Measurements from ENCODE around the gene CLDN9.

The CLDN9 gene, protein sequence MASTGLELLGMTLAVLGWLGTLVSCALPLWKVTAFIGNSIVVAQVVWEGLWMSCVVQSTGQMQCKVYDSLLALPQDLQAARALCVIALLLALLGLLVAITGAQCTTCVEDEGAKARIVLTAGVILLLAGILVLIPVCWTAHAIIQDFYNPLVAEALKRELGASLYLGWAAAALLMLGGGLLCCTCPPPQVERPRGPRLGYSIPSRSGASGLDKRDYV

DNA sequence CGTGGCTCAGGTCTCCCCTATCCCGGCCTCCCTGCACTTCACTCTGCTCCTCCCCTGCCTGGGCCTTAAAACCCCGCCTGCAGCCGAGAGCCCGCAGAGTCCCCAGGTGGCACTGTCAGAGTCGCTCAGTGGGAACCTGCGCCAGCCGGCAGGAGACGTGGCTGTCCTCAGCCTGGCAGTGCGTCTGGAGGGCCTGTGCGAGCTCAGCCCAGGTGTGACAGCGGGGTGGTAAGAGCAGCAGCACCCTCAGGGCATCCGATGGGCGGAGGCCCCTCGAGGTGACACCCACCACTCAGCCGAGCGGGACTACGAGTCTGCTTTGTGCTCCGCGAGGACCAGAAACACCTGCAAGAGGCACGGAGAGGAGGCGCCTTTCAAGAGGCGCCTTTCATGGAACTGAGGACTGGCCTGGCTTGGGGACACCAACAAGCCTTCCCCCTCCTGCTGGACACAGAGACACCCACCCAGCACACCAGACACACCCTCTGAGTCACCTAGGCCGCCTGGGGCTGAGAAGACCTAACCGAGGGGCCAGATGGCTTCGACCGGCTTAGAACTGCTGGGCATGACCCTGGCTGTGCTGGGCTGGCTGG is at the start of gene CLDN9:
TSS of gene CLDN9 (plus strand) at position 96 of the 593 bp plus-strand sequence. CDS start at position 536, 440 bp downstream.
- DNase-seq: no peak

DNA sequence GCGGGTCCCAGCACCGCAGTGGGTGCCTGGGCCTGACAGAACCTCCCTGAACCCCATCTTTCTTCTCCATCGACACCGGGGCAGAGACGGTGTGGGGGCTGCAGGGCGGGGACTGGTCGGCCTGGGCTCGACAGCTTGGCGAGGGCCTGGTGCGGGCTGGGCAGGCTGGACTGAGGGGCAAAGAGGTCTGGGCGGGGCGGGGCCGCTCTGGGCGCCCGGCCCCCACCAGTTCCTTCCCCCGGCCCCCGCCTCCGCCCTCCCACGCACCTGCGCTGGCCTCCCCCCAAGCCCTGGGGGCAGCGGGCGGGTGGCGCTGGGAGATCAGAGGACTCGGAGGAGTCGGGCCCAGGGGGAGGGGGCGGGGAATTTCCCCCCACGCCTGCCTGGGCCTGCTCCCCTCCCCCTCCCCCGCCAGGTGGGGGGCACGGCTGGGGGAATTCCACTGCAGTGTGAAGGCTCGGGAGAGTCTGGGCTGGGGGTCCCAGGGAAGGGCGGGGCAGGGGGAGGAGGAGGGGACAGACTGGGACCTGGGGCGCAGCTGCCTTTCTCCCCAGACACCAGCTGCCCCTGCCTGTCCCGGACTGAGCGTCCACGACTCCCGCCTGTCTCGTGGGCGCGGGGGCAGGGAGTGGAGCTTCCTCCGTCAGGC is 49.5 kb upstream of the CLDN9 start:
- no peak for DNase-seq

DNA sequence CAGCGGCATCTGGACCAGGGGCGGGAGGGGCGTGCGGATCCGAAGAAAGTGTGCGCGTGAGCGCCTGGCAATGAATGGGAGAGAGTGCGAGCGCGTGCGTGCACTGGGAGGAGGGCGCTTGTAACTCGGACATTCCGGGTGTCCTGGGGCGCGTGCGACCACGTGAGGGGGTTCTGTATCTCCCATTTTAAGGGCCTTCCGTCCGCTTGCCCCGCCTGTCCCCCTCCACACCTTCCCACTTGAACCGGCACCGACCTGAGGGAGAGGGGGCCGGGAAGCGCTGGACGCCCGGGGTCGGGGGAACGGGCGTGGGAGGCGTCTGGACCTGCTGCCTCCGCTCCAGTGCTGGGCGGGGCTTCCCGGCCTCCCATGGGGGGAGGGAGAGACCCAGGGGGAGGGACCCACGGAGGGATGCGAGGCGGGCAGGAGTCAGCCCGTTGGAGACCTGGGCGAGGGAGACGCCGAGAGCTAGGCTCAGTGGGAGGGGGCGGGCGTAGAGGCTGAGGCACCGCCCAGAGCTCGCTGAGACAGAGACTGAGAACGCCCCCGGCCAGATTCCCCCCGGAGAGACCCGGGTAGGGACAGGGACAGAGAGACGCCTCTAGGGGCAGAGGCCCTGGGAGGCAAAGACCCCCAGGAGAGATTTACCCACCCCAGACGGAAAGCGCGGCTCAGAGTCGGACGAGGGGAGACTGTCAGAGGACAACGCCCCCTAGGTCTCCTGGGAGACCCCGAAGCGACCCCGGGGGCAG is 48.8 kb upstream of the CLDN9 start, which contains the start of gene KREMEN2:
TSS of gene KREMEN2 (plus strand) at position 553 of the 752 bp plus-strand sequence. CDS start 246 bp downstream, outside the sequence.
- no peak for DNase-seq

DNA sequence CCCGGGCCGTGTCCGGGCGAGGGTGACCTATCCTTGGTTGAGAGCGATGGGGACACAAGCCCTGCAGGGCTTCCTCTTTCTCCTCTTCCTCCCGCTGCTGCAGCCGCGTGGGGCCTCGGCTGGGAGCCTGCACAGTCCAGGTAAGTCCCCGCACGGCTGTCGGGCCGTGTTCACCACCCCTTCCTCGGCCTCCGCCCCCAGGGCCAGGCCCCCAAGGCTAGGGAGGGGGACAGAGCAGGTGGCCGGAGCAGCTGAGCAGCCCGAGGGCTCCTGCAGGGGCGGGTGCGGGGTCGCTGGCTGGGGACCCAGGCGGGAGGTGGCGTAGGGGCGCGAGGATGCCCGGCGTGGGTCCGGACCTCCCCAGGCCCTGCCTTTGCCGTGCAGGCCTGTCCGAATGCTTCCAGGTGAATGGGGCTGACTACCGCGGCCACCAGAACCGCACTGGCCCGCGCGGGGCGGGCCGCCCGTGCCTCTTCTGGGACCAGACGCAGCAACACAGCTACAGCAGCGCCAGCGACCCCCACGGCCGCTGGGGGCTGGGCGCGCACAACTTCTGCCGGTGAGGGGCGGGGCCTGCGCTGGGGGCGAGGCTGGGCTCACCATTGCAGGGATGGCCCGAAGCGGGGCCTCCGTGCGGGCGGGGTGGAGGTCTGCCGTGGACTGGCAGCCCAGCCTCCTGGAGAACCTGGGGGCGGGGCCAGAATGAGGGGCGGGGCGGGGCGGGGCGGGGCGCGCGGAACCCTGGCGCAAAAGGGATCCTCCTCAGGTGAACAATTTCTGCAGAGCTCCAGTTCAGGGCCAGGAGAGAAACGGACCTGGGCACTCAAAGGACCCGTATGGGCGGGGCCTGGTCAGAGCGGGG is 48.0 kb upstream of the CLDN9 start:
- peak; percentile 22 for DNase-seq

DNA sequence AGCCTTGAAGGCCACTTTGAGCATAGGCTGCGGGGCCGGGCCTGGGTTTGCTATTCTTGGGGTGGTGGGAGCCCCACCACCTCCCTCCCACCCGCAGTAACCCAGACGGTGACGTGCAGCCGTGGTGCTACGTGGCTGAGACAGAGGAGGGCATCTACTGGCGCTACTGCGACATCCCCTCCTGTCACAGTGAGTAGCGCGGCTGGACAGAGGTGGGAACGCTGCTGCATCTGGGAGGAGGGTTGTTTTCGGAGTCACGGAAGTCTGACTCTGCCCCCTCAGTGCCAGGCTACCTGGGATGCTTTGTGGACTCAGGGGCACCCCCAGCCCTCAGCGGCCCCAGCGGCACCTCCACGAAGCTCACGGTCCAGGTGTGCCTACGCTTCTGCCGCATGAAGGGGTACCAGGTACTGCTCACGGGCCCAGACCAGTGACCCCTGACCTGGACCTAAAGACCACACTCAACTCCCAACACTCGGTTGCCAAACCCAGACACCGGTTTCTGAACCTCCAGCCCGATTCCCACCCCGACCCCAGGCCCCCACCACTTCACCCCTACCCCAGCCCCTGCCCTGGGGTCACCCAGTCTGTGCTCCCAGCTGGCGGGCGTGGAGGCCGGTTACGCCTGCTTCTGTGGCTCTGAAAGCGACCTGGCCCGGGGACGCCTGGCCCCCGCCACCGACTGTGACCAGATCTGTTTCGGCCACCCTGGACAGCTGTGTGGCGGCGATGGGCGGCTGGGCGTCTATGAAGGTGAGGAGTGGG is 46.5 kb upstream of the CLDN9 start:
- DNase-seq: peak; percentile 15

DNA sequence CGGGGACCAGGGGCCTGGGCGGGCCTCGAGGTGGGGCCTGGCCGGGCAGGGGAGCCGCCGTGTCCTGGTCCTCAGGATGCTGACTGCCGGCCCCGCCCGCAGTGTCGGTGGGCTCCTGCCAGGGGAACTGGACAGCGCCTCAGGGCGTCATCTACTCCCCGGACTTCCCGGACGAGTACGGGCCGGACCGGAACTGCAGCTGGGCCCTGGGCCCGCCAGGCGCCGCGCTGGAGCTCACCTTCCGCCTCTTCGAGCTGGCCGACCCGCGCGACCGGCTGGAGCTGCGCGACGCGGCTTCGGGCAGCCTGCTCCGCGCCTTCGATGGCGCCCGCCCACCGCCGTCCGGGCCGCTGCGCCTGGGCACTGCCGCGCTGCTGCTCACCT is 45.9 kb upstream of the CLDN9 start:
- peak; percentile 40 for DNase-seq

DNA sequence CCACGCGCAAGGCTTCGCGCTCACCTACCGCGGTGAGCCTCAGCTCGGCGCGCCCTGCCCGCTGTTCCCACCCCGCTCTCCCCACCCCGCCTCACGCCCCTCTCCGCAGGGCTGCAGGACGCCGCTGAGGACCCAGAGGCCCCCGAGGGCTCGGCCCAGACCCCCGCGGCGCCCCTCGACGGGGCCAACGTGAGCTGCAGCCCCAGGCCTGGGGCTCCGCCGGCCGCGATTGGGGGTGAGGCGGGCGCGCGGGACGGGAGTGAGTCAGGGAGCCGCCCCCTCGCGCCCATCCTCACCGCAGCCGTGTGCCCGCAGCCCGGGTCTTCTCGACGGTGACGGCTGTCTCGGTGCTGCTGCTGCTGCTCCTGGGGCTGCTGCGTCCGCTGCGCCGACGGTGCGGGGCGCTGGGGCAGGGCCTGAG is 45.5 kb upstream of the CLDN9 start:
- peak; percentile 16 for DNase-seq

DNA sequence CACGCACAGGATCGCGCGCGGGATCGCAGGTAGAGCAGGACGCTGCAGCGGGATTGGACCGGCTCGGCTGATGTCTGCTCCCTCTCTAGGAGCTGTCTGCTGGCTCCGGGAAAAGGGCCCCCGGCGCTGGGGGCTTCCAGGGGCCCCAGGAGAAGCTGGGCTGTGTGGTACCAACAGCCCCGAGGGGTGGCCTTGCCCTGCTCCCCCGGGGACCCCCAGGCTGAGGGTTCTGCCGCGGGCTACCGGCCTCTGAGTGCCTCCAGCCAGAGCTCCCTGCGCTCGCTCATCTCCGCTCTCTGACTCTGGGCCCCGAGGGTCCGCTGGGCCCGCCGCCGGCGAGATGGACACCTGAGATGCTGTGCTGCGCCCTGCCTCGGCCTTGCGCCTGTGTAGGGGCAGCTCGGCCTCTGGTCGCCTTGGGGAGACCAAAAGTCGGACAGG is 45.0 kb upstream of the CLDN9 start:
- peak; percentile 18 for DNase-seq

DNA sequence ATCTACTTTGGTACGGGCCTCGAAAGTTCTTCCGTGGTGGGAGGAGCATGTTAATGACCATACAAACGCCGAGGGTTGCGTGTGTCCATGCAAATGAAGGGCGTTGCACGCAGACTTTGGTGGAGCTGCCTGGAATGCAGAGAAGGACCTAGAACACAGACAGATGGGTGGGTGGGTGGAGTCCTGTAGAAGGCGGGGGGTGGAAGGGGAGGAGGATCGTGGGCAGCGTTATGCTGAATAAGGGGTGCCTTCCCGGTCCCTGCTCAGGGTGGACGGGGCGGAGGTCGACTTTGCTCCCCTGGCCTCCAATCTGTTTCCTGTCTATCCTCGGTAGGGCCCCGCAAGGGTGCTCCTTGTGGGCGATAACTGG is 44.4 kb upstream of the CLDN9 start:
- DNase-seq: no peak

DNA sequence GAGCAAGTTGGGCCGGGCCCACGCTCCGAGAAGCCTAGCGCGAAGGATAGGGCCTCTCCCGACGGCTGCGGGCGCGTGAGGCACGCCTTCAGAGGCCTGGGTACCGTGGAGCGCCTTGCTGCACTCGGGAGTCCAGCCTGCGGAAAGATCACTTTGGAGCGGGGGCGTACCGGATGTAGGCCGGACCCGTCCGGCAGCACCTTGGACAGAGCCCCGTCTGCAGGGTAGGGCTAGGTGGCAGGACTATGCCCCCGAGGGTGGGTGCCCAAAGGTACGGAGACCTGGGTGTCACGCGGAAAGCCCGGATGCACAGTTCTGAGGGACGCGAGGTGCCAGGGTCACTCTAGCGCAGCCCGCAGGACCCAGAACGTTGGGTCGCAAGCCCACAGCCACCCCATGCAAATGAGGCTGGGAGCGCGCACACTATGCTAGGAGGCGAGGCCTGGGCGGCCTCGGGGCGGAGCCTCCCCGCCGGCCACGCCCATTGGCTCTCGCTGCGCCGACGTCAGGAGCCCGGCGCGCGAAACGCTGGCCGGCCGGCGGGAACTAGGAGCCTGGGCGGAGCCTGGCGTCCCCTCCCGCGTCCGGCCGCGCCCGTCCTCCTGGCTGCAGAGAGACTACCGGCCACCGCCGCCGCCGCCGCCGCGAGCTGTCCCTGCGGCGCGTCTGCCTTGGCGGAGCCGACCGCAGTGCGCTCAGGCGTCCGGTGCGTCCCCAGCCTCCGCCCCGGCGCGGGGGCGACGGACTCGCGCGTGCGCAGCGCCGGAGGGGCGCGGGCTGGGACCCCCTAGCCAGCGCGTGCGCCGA is 43.8 kb upstream of the CLDN9 start, which contains the start of gene PAQR4:
TSS of gene PAQR4 (plus strand) at position 611 of the 807 bp plus-strand sequence. CDS start 327 bp downstream, outside the sequence.
- peak; percentile 91 for DNase-seq

DNA sequence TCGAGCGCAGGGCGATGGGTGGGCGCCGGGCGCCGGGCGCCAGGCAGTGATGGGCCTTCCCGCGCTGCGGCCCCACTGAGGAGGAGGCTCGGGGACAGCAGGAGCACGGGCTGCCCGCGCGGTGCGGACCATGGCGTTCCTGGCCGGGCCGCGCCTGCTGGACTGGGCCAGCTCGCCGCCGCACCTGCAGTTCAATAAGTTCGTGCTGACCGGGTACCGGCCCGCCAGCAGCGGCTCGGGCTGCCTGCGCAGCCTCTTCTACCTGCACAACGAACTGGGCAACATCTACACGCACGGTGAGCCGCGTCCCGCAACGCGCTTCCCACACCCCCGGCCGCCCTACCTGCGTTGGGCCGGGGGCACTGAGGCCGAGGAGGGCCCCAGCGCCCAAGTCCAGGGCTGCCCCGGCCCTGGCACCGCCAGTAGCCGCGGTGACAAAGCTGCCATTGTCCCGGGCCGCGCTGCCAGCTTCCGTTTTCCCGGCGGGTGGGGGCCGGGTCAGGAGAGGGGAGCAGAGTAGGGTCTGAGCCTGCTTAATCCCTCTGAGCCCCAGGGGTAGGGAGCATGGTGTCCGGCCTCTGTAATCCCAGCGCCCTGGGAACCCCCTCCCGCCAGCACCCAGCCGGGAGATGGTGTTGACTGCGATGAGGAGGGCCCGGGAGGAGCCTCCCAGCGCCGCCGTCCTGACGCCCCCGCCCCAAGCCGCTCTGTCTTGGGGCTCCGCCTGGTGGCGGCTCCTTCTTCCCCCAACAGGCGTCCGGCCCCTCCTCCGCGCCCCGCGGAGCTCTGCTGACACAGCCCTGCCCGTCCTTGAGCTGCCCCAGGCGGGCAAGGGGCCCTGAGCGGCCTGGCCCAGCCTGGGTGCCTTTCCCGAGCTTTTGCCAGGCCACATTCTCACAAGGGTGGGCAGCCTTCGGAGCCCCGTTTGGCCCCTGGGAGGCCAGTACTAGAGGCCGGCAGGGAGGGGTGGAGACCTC is 42.9 kb upstream of the CLDN9 start:
- DNase-seq: no peak

DNA sequence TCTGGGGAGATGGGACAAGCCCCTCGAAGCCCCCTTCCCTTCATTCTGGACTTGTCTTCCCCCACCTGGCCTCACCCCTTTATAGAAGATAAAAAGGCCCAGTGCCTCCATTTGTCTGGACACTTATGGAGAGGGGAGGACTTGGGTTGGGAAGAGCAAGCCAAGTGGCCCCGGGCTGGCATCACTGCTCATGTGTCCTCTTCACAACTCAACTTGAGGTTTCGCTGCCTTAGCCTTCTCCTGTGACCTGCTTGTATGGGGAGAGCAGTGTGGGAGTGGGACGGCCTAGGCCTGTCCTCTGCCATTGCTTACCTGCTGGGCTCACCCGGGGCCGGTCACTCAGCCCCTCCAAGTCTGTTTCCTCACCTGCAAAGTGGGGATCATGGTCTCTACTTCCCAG is 42.2 kb upstream of the CLDN9 start:
- DNase-seq: no peak

DNA sequence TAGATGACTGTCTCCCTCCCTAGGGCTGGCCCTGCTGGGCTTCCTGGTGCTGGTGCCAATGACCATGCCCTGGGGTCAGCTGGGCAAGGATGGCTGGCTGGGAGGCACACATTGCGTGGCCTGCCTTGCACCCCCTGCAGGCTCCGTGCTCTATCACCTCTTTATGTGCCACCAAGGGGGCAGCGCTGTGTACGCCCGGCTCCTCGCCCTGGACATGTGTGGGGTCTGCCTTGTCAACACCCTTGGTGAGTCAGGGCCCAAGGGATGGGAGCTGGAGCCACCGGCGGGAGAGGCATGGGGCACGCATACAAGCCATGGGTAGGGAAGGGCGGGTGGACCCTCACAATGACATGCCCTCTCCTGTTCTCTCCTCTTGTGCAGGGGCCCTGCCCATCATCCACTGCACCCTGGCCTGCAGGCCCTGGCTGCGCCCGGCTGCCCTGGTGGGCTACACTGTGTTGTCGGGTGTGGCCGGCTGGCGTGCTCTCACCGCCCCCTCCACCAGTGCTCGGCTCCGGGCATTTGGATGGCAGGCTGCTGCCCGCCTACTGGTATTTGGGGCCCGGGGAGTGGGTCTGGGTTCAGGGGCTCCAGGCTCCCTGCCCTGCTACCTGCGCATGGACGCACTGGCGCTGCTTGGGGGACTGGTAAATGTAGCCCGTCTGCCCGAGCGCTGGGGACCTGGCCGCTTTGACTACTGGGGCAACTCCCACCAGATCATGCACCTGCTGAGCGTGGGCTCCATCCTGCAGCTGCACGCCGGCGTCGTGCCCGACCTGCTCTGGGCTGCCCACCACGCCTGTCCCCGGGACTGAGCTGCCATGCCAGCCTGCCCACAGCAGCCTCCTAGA is 41.4 kb upstream of the CLDN9 start:
- no peak for DNase-seq

DNA sequence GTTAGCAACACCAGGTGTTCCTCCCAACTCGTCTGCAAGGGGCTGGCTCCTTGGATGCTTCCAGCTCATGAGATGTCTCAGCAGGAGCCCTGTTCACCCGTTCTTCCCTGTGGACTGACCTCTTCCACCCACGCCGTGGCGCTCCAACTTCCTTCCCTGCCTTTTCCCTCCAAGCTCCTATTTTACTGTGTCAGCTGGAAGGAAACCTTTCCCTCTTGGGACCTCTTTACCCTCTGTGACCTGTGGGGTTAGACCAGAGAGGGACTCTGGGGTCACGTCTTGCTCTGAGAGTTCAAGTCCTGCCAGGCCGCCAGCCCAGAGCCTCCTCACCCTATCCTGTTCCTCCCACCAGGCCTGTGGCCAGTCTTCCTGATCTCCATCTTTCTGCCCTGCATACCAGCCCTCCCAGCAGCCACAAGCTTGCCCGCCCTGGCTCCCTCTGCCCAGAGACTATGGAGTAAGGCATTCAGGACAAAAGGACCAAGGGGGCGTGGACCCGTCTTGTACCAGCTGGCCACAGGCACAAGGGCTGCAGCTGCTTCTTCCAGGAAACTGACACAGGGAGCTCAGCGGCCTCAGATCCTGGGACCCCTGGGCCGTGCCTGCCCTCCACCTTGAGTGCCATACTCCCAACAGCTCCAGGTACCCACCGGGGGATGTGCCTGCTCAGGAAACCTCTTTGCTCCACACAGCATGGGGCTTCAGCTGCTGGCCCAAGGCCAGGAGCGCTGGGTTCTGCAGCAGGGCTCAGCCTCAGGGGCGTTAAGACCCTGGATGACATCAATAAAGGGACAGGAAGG is 40.5 kb upstream of the CLDN9 start:
- DNase-seq: no peak

DNA sequence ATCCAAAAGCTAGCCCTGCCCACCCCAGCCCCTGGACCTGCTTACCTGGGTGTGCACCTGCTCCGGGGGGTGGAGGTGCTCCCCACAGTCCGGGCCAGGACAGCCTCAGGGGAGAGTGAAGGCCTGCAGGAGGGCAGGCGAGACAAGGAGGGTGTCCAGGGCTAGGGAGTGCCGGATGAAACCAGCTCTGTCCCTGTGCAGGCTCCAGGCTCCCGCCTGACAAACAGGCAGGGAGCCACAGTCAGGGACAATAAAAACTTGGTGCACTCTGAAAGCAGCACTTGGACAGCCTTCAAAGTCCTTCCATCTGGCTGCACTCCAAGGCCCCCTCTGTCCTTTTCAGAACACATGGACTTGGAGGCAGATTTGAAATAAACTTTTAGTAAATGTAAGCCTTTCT is 39.6 kb upstream of the CLDN9 start:
- DNase-seq: no peak

DNA sequence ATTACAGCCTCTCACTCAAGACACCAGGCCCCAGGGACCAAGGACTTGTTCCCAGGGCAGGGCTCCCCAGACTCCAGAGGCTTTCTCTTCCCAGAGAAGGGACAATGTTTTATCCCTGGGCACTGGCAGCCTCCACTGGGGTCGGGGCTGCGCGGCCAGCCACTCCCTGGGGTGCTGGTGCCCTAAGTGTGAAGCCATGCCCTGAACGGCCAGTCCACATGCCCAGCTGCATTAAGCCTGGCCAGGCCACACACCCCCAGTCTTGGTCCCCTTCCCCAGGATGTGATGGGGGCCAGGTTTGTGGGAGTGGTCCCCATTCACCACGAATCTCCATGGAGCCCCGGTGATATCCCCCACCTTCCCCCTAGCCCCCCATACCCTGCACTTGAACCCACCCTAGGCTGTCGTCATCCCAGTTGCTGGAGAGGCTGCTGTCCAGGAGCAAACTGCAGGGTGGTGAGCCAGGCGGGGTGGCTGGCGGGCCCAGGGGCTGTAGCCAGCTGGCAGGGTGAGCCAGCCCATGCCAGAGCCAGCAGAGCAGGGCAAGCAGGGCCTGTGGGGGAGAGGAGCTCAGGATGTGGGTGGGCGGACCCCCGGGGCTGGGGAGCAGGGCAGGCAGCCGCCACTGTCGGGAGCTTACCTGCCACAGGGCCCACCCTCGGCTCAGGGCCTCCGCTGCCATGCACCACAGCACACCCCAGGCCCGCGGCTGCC is 39.0 kb upstream of the CLDN9 start:
- DNase-seq: no peak

Data from right hindlimb (tissue), 1 donor.